Measurements from ENCODE around the gene UAP1.

Gene UAP1

DNA sequence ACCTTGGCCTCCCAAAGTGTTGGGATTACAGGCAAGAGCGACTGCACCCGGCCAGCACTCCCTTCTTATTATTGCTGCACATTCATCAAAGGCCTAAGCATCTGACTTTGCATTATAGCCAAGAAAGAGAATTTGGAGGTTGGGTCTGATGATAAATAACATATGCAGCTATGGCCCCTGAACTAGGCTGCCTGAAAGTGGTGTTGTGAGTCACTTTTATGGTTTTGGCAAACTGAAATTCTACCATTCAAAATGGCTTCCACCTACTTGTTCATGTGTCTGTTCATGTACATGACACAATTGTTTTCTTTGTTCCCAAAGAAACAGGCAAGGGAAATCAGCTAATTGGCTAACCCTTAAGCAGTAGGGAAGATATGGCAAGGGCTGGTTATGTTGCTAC lies 25.0 kb upstream of the UAP1 start:
- H3K4me2 ChIP-seq (ENCODE audit: low read length), result no peak overlapping the region
- no peak overlapping the region for H3K56ac ChIP-seq (ENCODE audit: low read length)
- WGBS (ENCODE audit: extremely low coverage, insufficient coverage, low lambda C conversion rate), result no CpG with 5 or more reads among the region's 2 CpGs

GRCh38 chr1:162537216-162537615 lies 24.3 kb upstream of the UAP1 start:
- no peak overlapping the region for H3K4me2 ChIP-seq (ENCODE audit: low read length)
- no peak overlapping the region for H3K27ac ChIP-seq (ENCODE audit: low read depth, low read length)
- H3K79me2 ChIP-seq (ENCODE audit: control insufficient read depth, insufficient read depth, low read length), result no peaks in the 10 kb centered on the region
- no peak overlapping the region for H3K23ac ChIP-seq (ENCODE audit: low read length)
- H4K8ac ChIP-seq (ENCODE audit: low read depth, low read length), result no peak overlapping the region
- H4K5ac ChIP-seq (ENCODE audit: low read length), result no peak overlapping the region
- H3K18ac ChIP-seq (ENCODE audit: low read length), result no peak overlapping the region
- no peak overlapping the region for H3K4me3 ChIP-seq (ENCODE audit: low read length)
- H3K9ac ChIP-seq (ENCODE audit: low read length), result no peak overlapping the region
- H3K4me1 ChIP-seq (ENCODE audit: control insufficient read depth, low read depth, low read length), result no peaks in the 10 kb centered on the region
- no CpG with 5 or more reads among the region's 2 CpGs for WGBS (ENCODE audit: extremely low coverage, insufficient coverage, low lambda C conversion rate)
- DNase-seq, result no peak
- no peaks in the 10 kb centered on the region for H3K27me3 ChIP-seq (ENCODE audit: insufficient read depth, low read length, poor library complexity)
- no peak overlapping the region for H2BK5ac ChIP-seq (ENCODE audit: low read length)
- H3K4ac ChIP-seq (ENCODE audit: low read depth, low read length), result no peak overlapping the region
- H2AK5ac ChIP-seq (ENCODE audit: low read length), result no peak overlapping the region
- H3K56ac ChIP-seq (ENCODE audit: low read length), result no peak overlapping the region
- no peak overlapping the region for H2BK120ac ChIP-seq (ENCODE audit: low read depth, low read length)
- no peaks in the 10 kb centered on the region for H3K79me1 ChIP-seq (ENCODE audit: low read length)
- H3K36me3 ChIP-seq (ENCODE audit: control insufficient read depth, insufficient read depth, low read length), result no peaks in the 10 kb centered on the region
- H2BK15ac ChIP-seq (replicated peaks; ENCODE audit: low read depth), result no peak overlapping the region

More for the DNA sequence above, 25.0 kb upstream of the UAP1 start:
- Histone ChIP-seq H3K4ac (ENCODE audit: low read depth, low read length) (no peak overlapping the region), H3K9ac (ENCODE audit: low read length) (no peak overlapping the region), H3K27me3 (ENCODE audit: insufficient read depth, low read length, poor library complexity) (no peaks in the 10 kb centered on the region), H3K18ac (ENCODE audit: low read length) (no peak overlapping the region), H4K5ac (ENCODE audit: low read length) (no peak overlapping the region), H2BK15ac (replicated peaks; ENCODE audit: low read depth) (no peak overlapping the region), H2BK5ac (ENCODE audit: low read length) (no peak overlapping the region), H3K4me3 (ENCODE audit: low read length) (no peak overlapping the region), H3K27ac (ENCODE audit: low read depth, low read length) (no peak overlapping the region), H2BK120ac (ENCODE audit: low read depth, low read length) (no peak overlapping the region), H2AK5ac (ENCODE audit: low read length) (no peak overlapping the region), H3K79me2 (ENCODE audit: control insufficient read depth, insufficient read depth, low read length) (no peaks in the 10 kb centered on the region), H4K8ac (ENCODE audit: low read depth, low read length) (no peak overlapping the region), H3K23ac (ENCODE audit: low read length) (no peak overlapping the region), H3K79me1 (ENCODE audit: low read length) (no peaks in the 10 kb centered on the region), H3K4me1 (ENCODE audit: control insufficient read depth, low read depth, low read length) (no peaks in the 10 kb centered on the region), H3K36me3 (ENCODE audit: control insufficient read depth, insufficient read depth, low read length) (no peaks in the 10 kb centered on the region)
- no peak for DNase-seq

DNA sequence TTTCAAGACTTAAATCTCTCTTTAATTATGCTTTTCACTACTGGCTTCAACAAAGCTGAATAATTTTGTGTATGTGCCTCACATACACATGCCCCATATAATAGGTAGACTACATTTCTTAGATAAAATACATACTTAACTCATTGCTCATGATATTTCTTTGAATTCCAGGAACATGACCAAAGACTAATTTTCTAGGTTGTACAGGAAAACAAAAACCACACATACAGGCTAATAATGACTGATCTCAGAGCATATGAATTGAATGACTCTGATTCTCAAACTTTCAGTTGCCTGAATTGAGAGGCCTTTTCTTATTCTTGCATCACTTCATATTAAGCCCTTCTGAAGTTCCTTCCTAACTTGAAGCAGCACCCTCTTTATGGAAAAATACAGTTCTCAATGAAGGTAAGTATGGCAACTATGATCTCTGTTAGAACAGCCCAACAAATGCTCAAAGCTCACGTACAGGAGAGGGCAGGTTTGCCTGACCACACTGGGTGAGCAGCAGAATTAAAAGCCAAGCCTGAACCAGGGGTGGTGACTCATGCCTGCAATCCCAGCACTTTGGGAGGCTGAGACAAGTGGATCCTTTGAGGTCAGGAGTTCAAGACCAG lies 22.6 kb upstream of the UAP1 start:
- no CpG with 5 or more reads among the region's 1 CpG for WGBS (ENCODE audit: extremely low coverage, insufficient coverage, low lambda C conversion rate)
- no peak overlapping the region for H3K27ac ChIP-seq (ENCODE audit: low read depth, low read length)

DNA sequence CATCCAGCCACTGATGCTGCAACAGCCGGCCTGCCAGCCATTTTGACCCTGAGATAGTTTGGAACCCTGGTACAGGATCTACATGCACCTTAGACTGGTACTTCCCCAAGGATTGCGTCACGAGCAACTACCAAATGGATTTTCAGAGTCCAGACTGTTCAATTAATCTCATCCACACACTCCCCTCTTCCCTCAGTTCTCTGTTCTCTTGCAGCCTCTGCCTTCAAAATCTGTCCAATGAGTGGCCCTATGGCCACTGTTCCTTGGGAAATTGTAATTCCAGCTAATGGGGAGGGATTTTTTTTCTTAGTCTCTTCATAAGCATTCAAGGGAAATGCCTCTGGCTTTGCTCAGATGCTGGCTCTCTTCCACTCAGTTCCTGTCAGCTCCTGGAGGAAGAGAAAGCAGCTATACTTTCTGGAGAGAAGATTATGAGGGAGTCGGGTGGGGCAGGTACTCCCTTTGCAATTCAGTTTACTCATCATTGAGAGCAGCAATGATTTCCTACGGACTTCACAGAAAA lies 19.8 kb upstream of the UAP1 start:
- DNase-seq, result no peak
- Histone ChIP-seq H3K18ac (ENCODE audit: low read length) (no peak overlapping the region), H3K23ac (ENCODE audit: low read length) (no peak overlapping the region), H2AK5ac (ENCODE audit: low read length) (no peak overlapping the region), H2BK5ac (ENCODE audit: low read length) (no peak overlapping the region), H3K27ac (ENCODE audit: low read depth, low read length) (no peak overlapping the region), H2BK120ac (ENCODE audit: low read depth, low read length) (no peak overlapping the region), H3K79me2 (ENCODE audit: control insufficient read depth, insufficient read depth, low read length) (no peaks in the 10 kb centered on the region), H3K79me1 (ENCODE audit: low read length) (no peaks in the 10 kb centered on the region), H3K56ac (ENCODE audit: low read length) (no peak overlapping the region), H4K5ac (ENCODE audit: low read length) (no peak overlapping the region), H3K9ac (ENCODE audit: low read length) (no peak overlapping the region), H3K27me3 (ENCODE audit: insufficient read depth, low read length, poor library complexity) (no peaks in the 10 kb centered on the region), H3K4me2 (ENCODE audit: low read length) (no peak overlapping the region), H3K4me3 (ENCODE audit: low read length) (no peak overlapping the region), H3K36me3 (ENCODE audit: control insufficient read depth, insufficient read depth, low read length) (no peaks in the 10 kb centered on the region), H2BK15ac (replicated peaks; ENCODE audit: low read depth) (no peak overlapping the region), H4K8ac (ENCODE audit: low read depth, low read length) (no peak overlapping the region), H3K4me1 (ENCODE audit: control insufficient read depth, low read depth, low read length) (no peaks in the 10 kb centered on the region), H3K4ac (ENCODE audit: low read depth, low read length) (no peak overlapping the region)
- no CpG with 5 or more reads among the region's 5 CpGs for WGBS (ENCODE audit: extremely low coverage, insufficient coverage, low lambda C conversion rate)

More for the DNA sequence above, 22.6 kb upstream of the UAP1 start:
- Histone ChIP-seq H3K27me3 (ENCODE audit: insufficient read depth, low read length, poor library complexity) (no peaks in the 10 kb centered on the region), H2BK5ac (ENCODE audit: low read length) (no peak overlapping the region), H3K23ac (ENCODE audit: low read length) (no peak overlapping the region), H3K4ac (ENCODE audit: low read depth, low read length) (no peak overlapping the region), H3K4me3 (ENCODE audit: low read length) (no peak overlapping the region), H3K4me2 (ENCODE audit: low read length) (no peak overlapping the region), H3K36me3 (ENCODE audit: control insufficient read depth, insufficient read depth, low read length) (no peaks in the 10 kb centered on the region), H3K18ac (ENCODE audit: low read length) (no peak overlapping the region), H4K8ac (ENCODE audit: low read depth, low read length) (no peak overlapping the region), H3K79me1 (ENCODE audit: low read length) (no peaks in the 10 kb centered on the region), H2AK5ac (ENCODE audit: low read length) (no peak overlapping the region), H2BK120ac (ENCODE audit: low read depth, low read length) (no peak overlapping the region), H3K56ac (ENCODE audit: low read length) (no peak overlapping the region), H2BK15ac (replicated peaks; ENCODE audit: low read depth) (no peak overlapping the region), H3K79me2 (ENCODE audit: control insufficient read depth, insufficient read depth, low read length) (no peaks in the 10 kb centered on the region), H3K9ac (ENCODE audit: low read length) (no peak overlapping the region), H4K5ac (ENCODE audit: low read length) (no peak overlapping the region), H3K4me1 (ENCODE audit: control insufficient read depth, low read depth, low read length) (no peaks in the 10 kb centered on the region)
- peak; percentile 7 for DNase-seq

- H2BK120ac ChIP-seq (ENCODE audit: low read depth, low read length), result no peak overlapping the region
- H3K9ac ChIP-seq (ENCODE audit: low read length), result no peak overlapping the region
- H3K4me2 ChIP-seq (ENCODE audit: low read length), result no peak overlapping the region
- H2BK15ac ChIP-seq (replicated peaks; ENCODE audit: low read depth), result no peak overlapping the region
- H3K18ac ChIP-seq (ENCODE audit: low read length), result no peak overlapping the region
- no peak overlapping the region for H3K27ac ChIP-seq (ENCODE audit: low read depth, low read length)
- H3K4me3 ChIP-seq (ENCODE audit: low read length), result no peak overlapping the region
- H3K79me2 ChIP-seq (ENCODE audit: control insufficient read depth, insufficient read depth, low read length), result no peaks in the 10 kb centered on the region
- H3K4ac ChIP-seq (ENCODE audit: low read depth, low read length), result no peak overlapping the region
- no peaks in the 10 kb centered on the region for H3K27me3 ChIP-seq (ENCODE audit: insufficient read depth, low read length, poor library complexity)
- no peak overlapping the region for H4K8ac ChIP-seq (ENCODE audit: low read depth, low read length)
- no peak overlapping the region for H2BK5ac ChIP-seq (ENCODE audit: low read length)
- H4K5ac ChIP-seq (ENCODE audit: low read length), result no peak overlapping the region
- H3K56ac ChIP-seq (ENCODE audit: low read length), result no peak overlapping the region
- no peaks in the 10 kb centered on the region for H3K36me3 ChIP-seq (ENCODE audit: control insufficient read depth, insufficient read depth, low read length)
- H3K23ac ChIP-seq (ENCODE audit: low read length), result no peak overlapping the region
- no peaks in the 10 kb centered on the region for H3K79me1 ChIP-seq (ENCODE audit: low read length)
- no peaks in the 10 kb centered on the region for H3K4me1 ChIP-seq (ENCODE audit: control insufficient read depth, low read depth, low read length)
- H2AK5ac ChIP-seq (ENCODE audit: low read length), result no peak overlapping the region
- DNase-seq, result no peak
- WGBS (ENCODE audit: extremely low coverage, insufficient coverage, low lambda C conversion rate), result no CpG with 5 or more reads among the region's 3 CpGs
These were observed 18.3 kb upstream of the UAP1 start for GRCh38 chr1:162543228-162543627.

- Histone ChIP-seq H4K8ac (ENCODE audit: low read depth, low read length) (no peak overlapping the region), H3K4me3 (ENCODE audit: low read length) (no peak overlapping the region), H3K23ac (ENCODE audit: low read length) (no peak overlapping the region), H2BK5ac (ENCODE audit: low read length) (no peak overlapping the region), H3K79me1 (ENCODE audit: low read length) (no peaks in the 10 kb centered on the region), H3K4me1 (ENCODE audit: control insufficient read depth, low read depth, low read length) (no peaks in the 10 kb centered on the region), H3K27ac (ENCODE audit: low read depth, low read length) (no peak overlapping the region), H3K18ac (ENCODE audit: low read length) (no peak overlapping the region), H3K9ac (ENCODE audit: low read length) (no peak overlapping the region), H3K56ac (ENCODE audit: low read length) (no peak overlapping the region), H2BK15ac (replicated peaks; ENCODE audit: low read depth) (no peak overlapping the region), H4K5ac (ENCODE audit: low read length) (no peak overlapping the region), H2BK120ac (ENCODE audit: low read depth, low read length) (no peak overlapping the region), H2AK5ac (ENCODE audit: low read length) (no peak overlapping the region), H3K36me3 (ENCODE audit: control insufficient read depth, insufficient read depth, low read length) (no peaks in the 10 kb centered on the region), H3K4ac (ENCODE audit: low read depth, low read length) (no peak overlapping the region), H3K79me2 (ENCODE audit: control insufficient read depth, insufficient read depth, low read length) (no peaks in the 10 kb centered on the region), H3K4me2 (ENCODE audit: low read length) (no peak overlapping the region), H3K27me3 (ENCODE audit: insufficient read depth, low read length, poor library complexity) (no peaks in the 10 kb centered on the region)
- no CpG with 5 or more reads among the region's 4 CpGs for WGBS (ENCODE audit: extremely low coverage, insufficient coverage, low lambda C conversion rate)
- no peak for DNase-seq
These were observed 13.4 kb upstream of the UAP1 start for GRCh38 chr1:162548170-162548569.

Measured in mesendoderm (in vitro differentiated cells).